ENCODE measurements around the gene RUNDC3A.
A peak's percentile ranks its signal among the peaks of the same experiment; 100 is the strongest.
"Not testable (repeated sequence)": the region's sequence is repeated elsewhere in the genome, so short reads cannot be mapped to it uniquely, and the experiment has no call there.

The RUNDC3A gene

GRCh38 chr17:44321246-44322120, 13.1 kb downstream of the RUNDC3A start:
- Mint-ChIP-seq H3K27ac (no peak overlapping the region), H3K9me3 (no peaks in the 10 kb centered on the region), H3K4me1 (peaks cover 28% of the 10 kb centered on the region), H3K27me3 (peaks cover 12% of the 10 kb centered on the region), H3K4me3 (no peak overlapping the region), H3K36me3 (ENCODE audit: low read depth) (peaks cover 9% of the 10 kb centered on the region)
- no peak for ATAC-seq
- DNase-seq = no peak

GRCh38 chr17:44322236-44322895, 14.0 kb downstream of the RUNDC3A start:
- H3K4me1 Mint-ChIP-seq = peaks cover 29% of the 10 kb centered on the region
- no peak for ATAC-seq
- DNase-seq = no peak
- no peaks in the 10 kb centered on the region for H3K9me3 Mint-ChIP-seq
- H3K27me3 Mint-ChIP-seq = peaks cover 3% of the 10 kb centered on the region
- H3K4me3 Mint-ChIP-seq = no peak overlapping the region
- H3K36me3 Mint-ChIP-seq (ENCODE audit: low read depth) = peaks cover 9% of the 10 kb centered on the region
- no peak overlapping the region for H3K27ac Mint-ChIP-seq

GRCh38 chr17:44323359-44324091, 15.1 kb downstream of the RUNDC3A start:
- Mint-ChIP-seq H3K4me1 (peaks cover 32% of the 10 kb centered on the region), H3K27me3 (no peaks in the 10 kb centered on the region), H3K27ac (peak overlapping the region; percentile 73), H3K4me3 (peak overlapping the region; percentile 83), H3K9me3 (no peaks in the 10 kb centered on the region), H3K36me3 (ENCODE audit: low read depth) (peaks cover 9% of the 10 kb centered on the region)
- no peak for DNase-seq
- no peak for ATAC-seq

- H3K4me3 Mint-ChIP-seq = peak overlapping the region; percentile 83
- H3K27ac Mint-ChIP-seq = peak overlapping the region; percentile 73
- peaks cover 32% of the 10 kb centered on the region for H3K4me1 Mint-ChIP-seq
- H3K36me3 Mint-ChIP-seq (ENCODE audit: low read depth) = peaks cover 9% of the 10 kb centered on the region
- DNase-seq = no peak
- ATAC-seq = no peak
- no peaks in the 10 kb centered on the region for H3K27me3 Mint-ChIP-seq
- H3K9me3 Mint-ChIP-seq = no peaks in the 10 kb centered on the region
Measured at GRCh38 chr17:44324092-44324570, 15.7 kb downstream of the RUNDC3A start.

GRCh38 chr17:44324571-44325275, 16.3 kb downstream of the RUNDC3A start, which contains the start of gene SLC25A39:
Gene SLC25A39 (minus strand): TSS chr17:44324823. CDS start chr17:44323562, 1,261 bp downstream.
- ATAC-seq = peak; percentile 79
- H3K27ac Mint-ChIP-seq = peak within 1 kb of the TSS; percentile 88
- no peaks in the 10 kb centered on the region for H3K9me3 Mint-ChIP-seq
- H3K4me1 Mint-ChIP-seq = peaks cover 32% of the 10 kb centered on the region
- H3K27me3 Mint-ChIP-seq = no peaks in the 10 kb centered on the region
- peak within 1 kb of the TSS; percentile 87 for H3K4me3 Mint-ChIP-seq
- H3K36me3 Mint-ChIP-seq (ENCODE audit: low read depth) = peaks cover 6% of the 10 kb centered on the region
- peak; percentile 97 for DNase-seq

- no peaks in the 10 kb centered on the region for H3K9me3 Mint-ChIP-seq
- H3K36me3 Mint-ChIP-seq (ENCODE audit: low read depth) = peaks cover 4% of the 10 kb centered on the region
- peaks cover 40% of the 10 kb centered on the region for H3K4me1 Mint-ChIP-seq
- DNase-seq (peak; percentile 89), ATAC-seq (peak; percentile 75)
- H3K27me3 Mint-ChIP-seq = no peaks in the 10 kb centered on the region
- peak overlapping the region; percentile 87 for H3K4me3 Mint-ChIP-seq
- H3K27ac Mint-ChIP-seq = peak overlapping the region; percentile 84
Measured at GRCh38 chr17:44326861-44327444, 18.6 kb downstream of the RUNDC3A start.

- peak overlapping the region; percentile 29 for H3K4me3 Mint-ChIP-seq
- DNase-seq (no peak), ATAC-seq (no peak)
- H3K4me1 Mint-ChIP-seq = peaks cover 40% of the 10 kb centered on the region
- H3K27me3 Mint-ChIP-seq = no peaks in the 10 kb centered on the region
- peak overlapping the region; percentile 35 for H3K27ac Mint-ChIP-seq
- peaks cover 2% of the 10 kb centered on the region for H3K36me3 Mint-ChIP-seq (ENCODE audit: low read depth)
- no peaks in the 10 kb centered on the region for H3K9me3 Mint-ChIP-seq
Measured at GRCh38 chr17:44327715-44328449, 19.5 kb downstream of the RUNDC3A start.

- not testable (repeated sequence) for DNase-seq; H3K36me3 Mint-ChIP-seq (ENCODE audit: low read depth); ATAC-seq; H3K4me3 Mint-ChIP-seq; H3K9me3 Mint-ChIP-seq; H3K27ac Mint-ChIP-seq; H3K27me3 Mint-ChIP-seq
- peaks cover 30% of the 10 kb centered on the region for H3K4me1 Mint-ChIP-seq
Measured at GRCh38 chr17:44329516-44329915, 21.1 kb downstream of the RUNDC3A start.

GRCh38 chr17:44330263-44330662, 21.9 kb downstream of the RUNDC3A start:
- not testable (repeated sequence) for H3K36me3 Mint-ChIP-seq (ENCODE audit: low read depth); DNase-seq; H3K4me3 Mint-ChIP-seq; H3K9me3 Mint-ChIP-seq; H3K27ac Mint-ChIP-seq; H3K27me3 Mint-ChIP-seq; ATAC-seq
- H3K4me1 Mint-ChIP-seq = peaks cover 26% of the 10 kb centered on the region

- Mint-ChIP-seq H3K36me3 (ENCODE audit: low read depth) (no peaks in the 10 kb centered on the region), H3K27ac (peak overlapping the region; percentile 19), H3K4me1 (peaks cover 18% of the 10 kb centered on the region), H3K4me3 (no peak overlapping the region), H3K9me3 (no peaks in the 10 kb centered on the region), H3K27me3 (no peaks in the 10 kb centered on the region)
- DNase-seq (peak; percentile 75), ATAC-seq (peak; percentile 47)
Measured at GRCh38 chr17:44331249-44331760, 22.9 kb downstream of the RUNDC3A start.

GRCh38 chr17:44333371-44333770, 25.0 kb downstream of the RUNDC3A start:
- no peaks in the 10 kb centered on the region for H3K36me3 Mint-ChIP-seq (ENCODE audit: low read depth)
- peaks cover 8% of the 10 kb centered on the region for H3K4me1 Mint-ChIP-seq
- H3K4me3 Mint-ChIP-seq = no peak overlapping the region
- no peaks in the 10 kb centered on the region for H3K9me3 Mint-ChIP-seq
- ATAC-seq (no peak), DNase-seq (no peak)
- no peak overlapping the region for H3K27ac Mint-ChIP-seq
- no peaks in the 10 kb centered on the region for H3K27me3 Mint-ChIP-seq

- no peak overlapping the region for H3K27ac Mint-ChIP-seq
Measured at GRCh38 chr17:44334315-44334714, 25.9 kb downstream of the RUNDC3A start.

GRCh38 chr17:44334727-44335126, 26.3 kb downstream of the RUNDC3A start:
- DNase-seq (no peak), ATAC-seq (no peak)
- Mint-ChIP-seq H3K4me3 (no peak overlapping the region), H3K36me3 (ENCODE audit: low read depth) (no peaks in the 10 kb centered on the region), H3K4me1 (peaks cover 11% of the 10 kb centered on the region), H3K27me3 (no peaks in the 10 kb centered on the region), H3K9me3 (no peaks in the 10 kb centered on the region), H3K27ac (no peak overlapping the region)

More at GRCh38 chr17:44334315-44334714, 25.9 kb downstream of the RUNDC3A start:
- Mint-ChIP-seq H3K9me3 (no peaks in the 10 kb centered on the region), H3K36me3 (ENCODE audit: low read depth) (no peaks in the 10 kb centered on the region), H3K4me3 (no peak overlapping the region), H3K4me1 (peaks cover 11% of the 10 kb centered on the region), H3K27me3 (no peaks in the 10 kb centered on the region)
- ATAC-seq (no peak), DNase-seq (no peak)
